Measurements from ENCODE around the gene LIPC. TPM values are rescaled to one million over a fixed set of nuclear protein-coding genes. Genes with fewer than 3 reads are reported as not detected.

The LIPC gene
- total RNA-seq, 1 experiment from 2014 or later: not detected

DNA sequence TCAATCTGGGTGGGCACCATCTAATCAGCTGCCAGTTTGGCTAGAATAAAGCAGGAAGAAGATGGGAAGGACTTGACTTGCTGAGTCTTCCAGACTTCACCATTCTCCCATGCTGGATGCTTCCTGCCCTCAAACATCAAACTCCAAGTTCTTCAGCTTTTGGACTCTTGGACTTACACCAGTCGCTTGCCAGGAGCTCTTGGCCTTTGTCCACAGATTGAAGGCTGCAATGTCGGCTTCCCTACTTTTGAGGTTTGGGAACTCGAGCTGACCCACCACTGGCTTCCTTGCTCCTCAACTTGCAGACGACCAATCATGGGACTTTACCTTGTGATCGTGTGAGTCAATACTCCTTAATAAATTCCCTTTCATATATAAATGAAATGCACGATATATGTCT is 8.6 kb upstream of the LIPC start:
- no peak for DNase-seq (ENCODE audit: low spot score)
- ChIA-PET POLR2A (ENCODE audit: low non-redundant PET) (no interaction called here), CTCF (no interaction called here)
- intact Hi-C loops (cut with micrococcal nuclease; ENCODE audit: unreplicated experiment): no loop called here
- H3K27ac ChIP-seq (ENCODE audit: low read depth, low read length, poor library complexity, severe bottlenecking): no peak overlapping the region
- no peaks in the 10 kb centered on the region for H3K9me3 ChIP-seq (ENCODE audit: low read depth, low read length, poor library complexity, severe bottlenecking)
- no peaks in the 10 kb centered on the region for H3K4me1 ChIP-seq (ENCODE audit: insufficient read depth, low read length, poor library complexity, severe bottlenecking)
- H3K4me3 ChIP-seq (ENCODE audit: low read depth, low read length, poor library complexity, severe bottlenecking): no peak overlapping the region
- TF ChIP-seq, protein P1, sequence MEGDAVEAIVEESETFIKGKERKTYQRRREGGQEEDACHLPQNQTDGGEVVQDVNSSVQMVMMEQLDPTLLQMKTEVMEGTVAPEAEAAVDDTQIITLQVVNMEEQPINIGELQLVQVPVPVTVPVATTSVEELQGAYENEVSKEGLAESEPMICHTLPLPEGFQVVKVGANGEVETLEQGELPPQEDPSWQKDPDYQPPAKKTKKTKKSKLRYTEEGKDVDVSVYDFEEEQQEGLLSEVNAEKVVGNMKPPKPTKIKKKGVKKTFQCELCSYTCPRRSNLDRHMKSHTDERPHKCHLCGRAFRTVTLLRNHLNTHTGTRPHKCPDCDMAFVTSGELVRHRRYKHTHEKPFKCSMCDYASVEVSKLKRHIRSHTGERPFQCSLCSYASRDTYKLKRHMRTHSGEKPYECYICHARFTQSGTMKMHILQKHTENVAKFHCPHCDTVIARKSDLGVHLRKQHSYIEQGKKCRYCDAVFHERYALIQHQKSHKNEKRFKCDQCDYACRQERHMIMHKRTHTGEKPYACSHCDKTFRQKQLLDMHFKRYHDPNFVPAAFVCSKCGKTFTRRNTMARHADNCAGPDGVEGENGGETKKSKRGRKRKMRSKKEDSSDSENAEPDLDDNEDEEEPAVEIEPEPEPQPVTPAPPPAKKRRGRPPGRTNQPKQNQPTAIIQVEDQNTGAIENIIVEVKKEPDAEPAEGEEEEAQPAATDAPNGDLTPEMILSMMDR (conservative IDR thresholded peaks at IDR 0.05; ENCODE audit: low read depth, low read length): no peak
- TF ChIP-seq EZH2 (IDR thresholded peaks at IDR 0.05; ENCODE audit: borderline replicate concordance, low read depth, low read length, poor library complexity, severe bottlenecking): no peak
- no peaks in the 10 kb centered on the region for H3K27me3 ChIP-seq (replicated peaks; ENCODE audit: insufficient read depth, low read depth, low read length, poor library complexity)
- no peaks in the 10 kb centered on the region for H3K36me3 ChIP-seq (ENCODE audit: insufficient read depth, low read length, poor library complexity, severe bottlenecking)
- no TSS peak for BruUV-seq (replicated peaks)

DNA sequence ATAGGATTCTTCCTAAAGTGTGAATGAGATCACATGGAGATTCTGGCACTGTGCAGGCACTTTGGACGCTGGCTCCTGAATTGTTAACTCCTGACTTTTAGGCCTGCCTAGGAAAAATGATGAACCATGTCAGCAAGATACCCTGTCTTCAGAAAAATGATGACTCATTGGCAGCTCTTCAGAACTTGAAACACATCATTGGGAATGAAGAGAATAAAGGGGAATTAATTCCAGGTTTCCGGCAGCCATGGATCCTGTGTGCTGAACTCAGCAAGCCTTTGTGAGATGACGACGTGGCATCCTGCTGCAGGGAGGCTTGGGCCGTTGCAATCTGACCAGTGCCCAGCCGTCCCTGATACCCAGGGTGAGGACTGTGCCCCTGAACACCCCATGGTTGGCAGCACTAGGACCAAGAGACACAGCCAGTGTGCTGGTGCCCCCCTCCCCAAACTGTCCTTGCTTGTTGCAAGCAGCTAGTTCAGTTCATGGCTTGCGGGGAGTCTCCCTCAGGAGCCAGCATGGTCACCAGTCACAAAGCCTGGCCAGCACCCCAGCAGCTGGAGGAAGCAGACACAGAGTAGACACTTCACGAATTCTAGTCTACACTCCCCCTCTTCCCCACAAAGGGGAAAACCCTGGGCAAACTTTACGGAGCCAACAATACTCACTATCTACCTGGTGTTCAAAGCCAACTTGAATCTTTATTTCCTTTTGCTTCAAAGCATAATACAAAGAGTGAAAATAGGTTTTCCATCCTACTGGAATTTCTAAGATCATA is 7.8 kb upstream of the LIPC start:
- peak; percentile 48 for DNase-seq (ENCODE audit: low spot score)

GRCh38 chr15:58424722-58425121 is 7.1 kb upstream of the LIPC start:
- no TSS peak for BruUV-seq (replicated peaks)
- POLR2A ChIA-PET (ENCODE audit: low non-redundant PET): no interaction called here
- Histone ChIP-seq H3K4me1 (ENCODE audit: insufficient read depth, low read length, poor library complexity, severe bottlenecking) (no peaks in the 10 kb centered on the region), H3K4me3 (ENCODE audit: low read depth, low read length, poor library complexity, severe bottlenecking) (no peak overlapping the region), H3K36me3 (ENCODE audit: insufficient read depth, low read length, poor library complexity, severe bottlenecking) (no peaks in the 10 kb centered on the region), H3K27ac (ENCODE audit: low read depth, low read length, poor library complexity, severe bottlenecking) (no peak overlapping the region), H3K9me3 (ENCODE audit: low read depth, low read length, poor library complexity, severe bottlenecking) (no peaks in the 10 kb centered on the region), H3K27me3 (replicated peaks; ENCODE audit: insufficient read depth, low read depth, low read length, poor library complexity) (no peaks in the 10 kb centered on the region)
- TF ChIP-seq, protein P1 (conservative IDR thresholded peaks at IDR 0.05; ENCODE audit: low read depth, low read length): no peak
- no peak for TF ChIP-seq EZH2 (IDR thresholded peaks at IDR 0.05; ENCODE audit: borderline replicate concordance, low read depth, low read length, poor library complexity, severe bottlenecking)
- intact Hi-C loops (cut with micrococcal nuclease; ENCODE audit: unreplicated experiment): no loop called here
- DNase-seq (ENCODE audit: low spot score): no peak
- CTCF ChIA-PET: no interaction called here

More for the DNA sequence above, 7.8 kb upstream of the LIPC start:
- Histone ChIP-seq H3K27me3 (replicated peaks; ENCODE audit: insufficient read depth, low read depth, low read length, poor library complexity) (no peaks in the 10 kb centered on the region), H3K36me3 (ENCODE audit: insufficient read depth, low read length, poor library complexity, severe bottlenecking) (no peaks in the 10 kb centered on the region), H3K9me3 (ENCODE audit: low read depth, low read length, poor library complexity, severe bottlenecking) (no peaks in the 10 kb centered on the region), H3K4me1 (ENCODE audit: insufficient read depth, low read length, poor library complexity, severe bottlenecking) (no peaks in the 10 kb centered on the region), H3K27ac (ENCODE audit: low read depth, low read length, poor library complexity, severe bottlenecking) (no peak overlapping the region), H3K4me3 (ENCODE audit: low read depth, low read length, poor library complexity, severe bottlenecking) (no peak overlapping the region)
- CTCF ChIA-PET: no interaction called here
- TF ChIP-seq, protein P1 (conservative IDR thresholded peaks at IDR 0.05; ENCODE audit: low read depth, low read length): no peak
- no peak for TF ChIP-seq EZH2 (IDR thresholded peaks at IDR 0.05; ENCODE audit: borderline replicate concordance, low read depth, low read length, poor library complexity, severe bottlenecking)
- no TSS peak for BruUV-seq (replicated peaks)
- POLR2A ChIA-PET (ENCODE audit: low non-redundant PET): no interaction called here
- intact Hi-C loops (cut with micrococcal nuclease; ENCODE audit: unreplicated experiment): no loop called here

Measured in A673 (cell line).